Activated CD4-positive, alpha-beta T cell treated with anti-CD3 and anti-CD28 coated beads, Interleukin-2, Interleukin-4, amounts not matched to agents 100 ng/mL and 50 ng/mL, durations not matched to agents 16 hours and 8 hours (primary cell): ENCODE results near the gene SCAP.
A peak's percentile ranks its signal among the peaks of the same experiment; 100 is the strongest.
"Not testable (repeated sequence)": the region's sequence is repeated elsewhere in the genome, so short reads cannot be mapped to it uniquely, and the experiment has no call there.

Experiments used
- DNase-seq: peaks from one replicate; pipeline ENCODE4 v3.0.0-alpha.2; 2020; ENCODE audit warnings: low spot score

SCAP gene

DNA sequence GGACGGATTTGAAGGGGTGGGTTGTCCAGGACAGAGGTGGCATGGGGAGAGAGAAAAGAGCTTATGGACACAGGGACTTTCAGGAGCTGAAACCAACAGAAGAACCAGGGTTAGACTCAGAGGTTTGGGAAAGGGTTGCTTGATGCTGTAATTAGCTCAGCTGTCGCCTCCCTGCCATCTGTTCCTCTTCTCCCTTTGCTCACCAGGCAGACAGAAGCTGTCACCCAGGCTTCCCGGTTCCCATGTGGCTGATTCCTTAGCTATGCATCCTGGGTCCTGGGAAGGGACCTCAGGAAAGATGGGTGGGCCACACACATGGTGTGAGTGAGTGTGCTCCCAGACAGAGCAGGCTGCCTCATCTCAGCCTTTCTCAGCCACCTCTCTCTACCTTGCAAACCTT lies 80.9 kb downstream of the SCAP start:
- DNase-seq: no peak

DNA sequence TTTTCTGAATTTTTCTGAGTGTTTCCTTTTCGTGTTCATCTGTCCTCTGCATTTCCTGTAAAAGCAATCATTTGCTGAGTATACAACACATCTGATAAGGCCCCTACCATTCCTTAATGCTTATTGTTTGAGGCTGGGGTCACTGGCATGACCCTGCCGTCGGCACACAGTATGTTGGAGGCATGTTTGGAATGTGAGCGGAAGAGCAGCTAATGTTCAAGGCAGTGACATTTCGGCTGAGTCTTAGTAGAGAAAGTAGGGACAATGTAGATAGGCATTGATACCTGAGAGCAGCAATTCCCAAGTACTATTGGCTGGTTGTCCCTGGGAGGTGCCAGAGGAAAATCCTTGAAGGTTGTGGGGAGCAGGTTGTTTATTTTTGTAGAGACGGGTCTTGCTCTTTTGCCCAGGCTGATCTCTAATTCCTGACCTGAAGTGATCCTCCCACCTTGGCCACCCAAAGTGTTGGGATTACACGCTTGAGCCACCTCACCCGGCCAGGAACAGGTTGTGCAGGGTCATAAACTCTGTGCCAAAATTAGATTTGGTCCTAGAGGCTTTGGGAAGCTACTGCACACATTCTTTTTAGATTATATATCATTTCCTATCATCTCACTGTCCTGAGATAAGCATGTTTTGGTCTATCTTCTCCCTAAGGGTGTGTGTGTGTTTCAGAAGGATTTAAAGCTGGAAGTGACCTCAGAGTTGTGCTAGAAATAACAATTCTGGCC lies 81.4 kb downstream of the SCAP start:
- no peak for DNase-seq

DNA sequence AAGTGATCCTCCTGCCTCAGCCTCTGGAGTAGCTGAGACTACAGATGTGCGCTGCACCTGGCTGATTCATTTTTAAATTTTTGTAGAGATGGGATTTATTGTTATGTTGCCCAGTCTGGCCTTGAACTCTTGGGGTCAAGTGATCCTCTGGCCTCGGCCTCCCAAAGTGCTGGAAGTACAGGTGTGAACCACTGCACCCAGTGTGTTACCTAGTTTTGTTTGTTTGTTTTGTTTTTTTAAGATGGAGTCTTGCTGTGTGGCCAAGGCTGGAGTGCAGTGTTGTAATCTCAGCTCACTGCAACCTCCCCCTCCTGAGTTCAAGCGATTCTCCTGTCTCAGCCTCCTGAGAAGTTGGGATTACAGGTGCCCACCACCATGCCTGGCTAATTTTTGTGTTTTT lies 82.8 kb downstream of the SCAP start:
- DNase-seq: no peak

DNA sequence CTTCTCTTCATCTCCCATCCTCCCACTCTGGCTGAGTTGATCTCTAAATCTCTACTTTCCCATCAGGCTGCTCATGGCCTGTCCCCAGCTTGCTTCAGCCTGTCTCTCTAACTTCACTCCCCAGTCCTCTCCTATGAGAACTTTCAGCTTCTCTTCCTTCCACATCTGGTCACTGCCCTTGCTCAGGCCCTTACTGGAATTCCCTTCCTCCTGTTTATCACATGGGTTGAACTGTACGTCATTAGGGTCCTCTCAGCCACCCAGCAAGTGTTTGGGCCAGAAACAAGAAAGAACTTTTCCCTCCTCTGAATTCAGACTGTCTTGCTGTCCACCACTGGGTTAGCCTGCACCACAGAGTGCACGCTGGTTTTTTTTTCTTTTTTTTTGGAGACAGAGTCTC lies 89.9 kb downstream of the SCAP start:
- DNase-seq: no peak

DNA sequence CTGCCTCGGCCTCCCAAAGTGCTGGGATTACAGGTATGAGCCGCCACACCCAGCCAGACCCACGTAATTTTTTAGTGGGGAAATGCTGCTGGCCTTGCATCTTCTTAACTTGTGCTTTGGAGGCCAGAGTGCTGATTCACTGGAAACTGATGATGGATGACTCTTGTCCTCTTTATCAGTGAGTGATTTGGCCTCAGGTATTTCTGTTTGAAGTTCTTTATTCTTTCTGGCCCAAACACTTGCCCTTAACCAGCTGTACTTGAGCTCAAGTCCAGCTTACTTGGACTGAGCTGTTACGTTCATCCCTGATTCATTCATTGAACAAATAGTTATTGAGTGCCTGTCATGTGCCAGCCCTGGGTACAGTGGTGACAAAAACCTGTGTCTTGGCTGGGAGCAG lies 90.7 kb downstream of the SCAP start:
- no peak for DNase-seq

- DNase-seq: no peak
These were observed 91.3 kb downstream of the SCAP start for GRCh38 chr3:47384425-47384824.

- DNase-seq: peak; percentile 86
These were observed 94.2 kb downstream of the SCAP start for GRCh38 chr3:47381317-47382157.

DNA sequence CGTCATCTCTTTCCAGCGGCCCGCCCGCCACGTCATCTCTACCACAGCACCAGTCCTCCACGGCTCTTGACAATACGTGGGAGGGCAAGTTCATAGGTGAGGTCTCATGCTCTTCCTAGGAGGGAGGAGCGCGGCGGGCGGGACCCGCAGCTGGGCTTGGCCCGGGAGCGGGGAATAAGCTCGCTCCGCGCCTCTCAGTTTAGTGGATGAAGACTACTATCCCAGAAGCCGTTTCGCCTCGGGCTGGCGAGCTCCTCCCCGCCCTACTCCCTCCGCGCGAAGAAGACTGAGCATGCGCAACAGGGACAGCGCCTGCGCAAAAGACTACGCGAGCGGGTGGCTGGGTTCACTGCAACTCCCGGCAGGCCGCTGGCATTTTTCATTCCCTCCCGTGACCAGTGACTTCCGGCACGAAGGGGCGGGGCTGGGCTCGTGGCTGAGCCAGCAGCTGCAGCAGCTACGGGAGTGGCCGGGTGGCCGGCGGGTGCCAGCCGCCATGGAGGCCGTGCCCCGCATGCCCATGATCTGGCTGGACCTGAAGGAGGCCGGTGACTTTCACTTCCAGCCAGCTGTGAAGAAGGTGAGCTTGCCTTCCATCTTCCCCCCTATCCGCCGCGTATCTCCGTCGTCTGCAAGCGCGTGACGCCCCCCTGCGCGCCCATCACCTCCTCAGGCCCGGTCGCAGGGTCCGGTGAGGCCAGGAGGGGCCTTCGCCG lies 95.0 kb downstream of the SCAP start, which contains the start of gene PTPN23:
Gene PTPN23, plus strand, starts transcription at position 421 of the 716 bp plus-strand sequence. Its CDS starts 76 bp downstream, at position 497.
- peak; percentile 99 for DNase-seq

DNA sequence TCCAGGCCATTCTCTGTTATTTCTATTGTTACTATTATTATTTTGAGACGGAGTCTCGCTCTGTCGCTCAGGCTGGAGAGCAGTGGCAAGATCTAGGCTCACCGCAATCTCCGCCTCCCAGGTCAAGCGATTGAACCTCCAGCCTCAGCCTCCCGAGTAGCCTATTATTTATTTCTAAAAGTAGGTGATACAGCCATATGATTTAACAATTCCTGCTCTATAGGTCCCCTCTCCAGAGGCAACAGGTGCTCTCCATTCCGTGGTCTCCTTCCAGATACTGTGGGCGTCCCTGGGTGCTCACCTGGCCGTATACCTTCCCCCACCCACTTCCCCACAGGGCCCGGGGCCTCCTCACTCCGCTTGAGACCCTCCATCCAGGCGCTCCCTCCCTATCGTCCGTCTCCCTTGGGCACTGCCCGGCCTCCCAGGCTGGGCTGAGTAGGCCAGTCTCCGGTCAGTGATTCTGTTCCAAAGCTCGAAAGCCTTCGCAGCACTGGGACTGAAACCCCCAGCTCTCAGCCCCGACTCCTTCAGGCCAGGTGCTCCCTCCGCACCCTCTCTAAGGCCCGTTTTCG lies 95.6 kb downstream of the SCAP start:
- DNase-seq: no peak

DNA sequence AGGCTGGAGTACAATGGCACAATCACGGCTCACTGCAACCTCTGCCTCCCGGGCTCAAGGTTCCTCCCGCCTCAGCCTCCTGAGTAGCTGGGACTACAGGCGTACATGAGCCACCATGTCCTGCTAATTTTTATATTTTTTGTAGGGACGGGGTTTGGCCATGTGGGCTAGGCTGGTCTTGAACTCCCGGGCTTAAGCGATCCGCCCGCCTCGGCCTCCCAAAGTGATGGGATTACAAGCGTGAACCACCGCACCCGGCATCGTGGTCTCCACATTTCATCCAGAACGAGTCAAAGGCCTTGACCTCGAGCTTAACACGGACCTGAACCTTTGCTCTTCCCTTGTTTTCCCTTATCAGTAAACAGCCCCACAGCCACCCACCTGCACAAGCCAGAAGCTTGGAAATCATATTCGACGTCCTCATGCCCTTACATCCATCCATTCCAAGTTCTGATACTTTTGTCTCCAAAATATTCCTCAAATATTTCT lies 96.3 kb downstream of the SCAP start:
- DNase-seq: no peak

GRCh38 chr3:47378869-47379268 lies 96.9 kb downstream of the SCAP start:
- no peak for DNase-seq

DNA sequence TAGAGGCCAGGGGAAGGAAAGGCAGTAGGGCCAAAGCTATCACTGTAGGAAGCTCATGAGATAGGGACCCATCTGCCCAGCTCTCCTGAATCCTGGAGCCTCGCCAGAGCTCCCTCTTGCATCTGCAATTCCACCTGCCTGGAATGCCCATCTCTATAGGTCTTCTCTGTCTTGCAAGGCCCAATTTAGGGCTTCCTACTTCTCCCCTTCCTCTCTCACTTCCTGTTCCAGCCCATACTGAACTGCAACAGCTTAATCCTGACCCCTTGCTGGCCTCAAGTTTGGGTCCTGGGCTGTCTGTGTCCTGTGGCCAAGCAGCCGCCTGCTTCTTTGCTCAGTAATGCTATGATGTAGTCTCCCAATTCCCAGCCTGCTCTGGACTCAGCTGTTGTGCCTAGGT lies 98.6 kb downstream of the SCAP start:
- DNase-seq: no peak

- DNase-seq: no peak
These were observed 99.3 kb downstream of the SCAP start for GRCh38 chr3:47376393-47376792.

DNA sequence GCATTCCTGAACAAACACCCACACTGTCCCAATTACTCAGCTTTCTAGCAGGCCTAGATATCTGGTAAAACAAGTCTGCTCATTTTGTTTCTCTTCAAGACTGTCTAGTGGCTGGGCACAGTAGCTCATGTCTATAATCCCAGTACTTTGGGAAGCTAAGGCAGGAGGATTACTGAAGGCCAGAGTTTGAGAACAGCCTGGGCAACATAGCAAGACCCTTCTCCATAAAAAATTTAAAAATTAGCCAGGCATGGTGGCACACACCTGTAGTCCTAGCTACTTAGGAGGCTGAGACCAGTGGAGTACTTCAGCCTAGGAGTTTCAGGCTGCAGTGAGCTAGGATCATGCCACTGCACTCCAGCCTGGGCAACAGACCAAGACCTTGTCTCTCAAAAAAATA lies 101.2 kb downstream of the SCAP start:
- DNase-seq: no peak

DNA sequence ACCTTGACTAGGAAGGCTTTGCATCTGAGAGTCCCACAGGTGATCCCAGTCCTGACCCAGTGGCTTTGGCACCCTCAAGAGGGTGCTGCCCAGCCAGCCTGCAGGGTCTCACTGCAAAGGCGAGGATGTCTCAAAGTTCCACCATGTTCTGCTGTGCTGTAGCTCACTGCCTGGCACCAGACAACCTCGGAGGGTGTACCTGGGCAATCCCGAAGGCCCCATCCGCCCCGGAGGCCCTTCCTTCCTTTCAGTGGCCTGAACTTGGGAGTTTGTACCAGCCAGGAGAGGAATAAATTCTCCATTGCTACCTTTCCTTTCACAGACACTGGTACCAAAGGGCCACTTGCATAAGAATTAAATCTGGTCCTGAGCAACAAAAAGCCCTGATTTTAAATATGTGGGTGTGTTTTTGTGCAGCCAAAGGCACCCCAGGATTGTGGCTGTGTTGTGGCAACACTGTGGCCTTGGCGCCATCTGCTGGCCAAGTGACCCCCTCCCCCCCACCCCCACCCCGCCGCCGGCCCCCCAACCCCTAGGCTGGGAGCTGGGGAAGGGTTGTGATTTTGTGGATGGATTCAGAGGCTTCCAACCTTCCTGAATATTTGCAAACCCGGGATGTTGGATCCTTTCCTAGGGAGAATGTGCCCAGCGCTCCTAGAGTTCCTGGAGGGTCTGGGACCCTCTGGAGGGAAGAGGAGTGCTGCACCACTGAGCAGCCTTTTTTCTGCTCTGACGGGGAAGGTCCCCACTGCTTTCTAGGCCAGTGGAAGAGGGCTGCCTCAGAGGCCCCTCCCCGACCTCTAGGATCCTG lies 104.6 kb downstream of the SCAP start:
- peak; percentile 33 for DNase-seq

- not testable (repeated sequence) for DNase-seq
These were observed 105.7 kb downstream of the SCAP start for GRCh38 chr3:47370020-47370419.

DNA sequence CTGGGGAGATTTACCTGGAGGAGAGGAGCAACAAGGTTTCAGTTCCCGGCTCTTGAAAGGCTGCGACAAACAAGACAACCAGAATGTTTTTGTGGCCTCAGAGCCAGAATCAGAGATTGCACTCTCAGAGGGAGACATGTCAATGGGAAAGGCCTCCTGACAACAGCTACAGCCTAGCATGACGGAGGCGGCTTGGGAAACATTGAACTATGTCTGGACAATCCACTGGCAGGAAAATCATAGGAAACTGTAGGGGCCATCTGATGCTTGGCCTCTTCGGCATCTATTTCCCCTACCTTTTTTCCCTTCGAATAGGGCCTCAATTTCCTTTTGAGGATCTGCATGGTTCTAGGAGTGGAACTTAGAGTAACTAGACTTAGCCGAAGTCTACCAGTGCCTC lies 108.1 kb downstream of the SCAP start:
- no peak for DNase-seq

GRCh38 chr3:47366833-47367232 lies 108.9 kb downstream of the SCAP start:
- no peak for DNase-seq

DNA sequence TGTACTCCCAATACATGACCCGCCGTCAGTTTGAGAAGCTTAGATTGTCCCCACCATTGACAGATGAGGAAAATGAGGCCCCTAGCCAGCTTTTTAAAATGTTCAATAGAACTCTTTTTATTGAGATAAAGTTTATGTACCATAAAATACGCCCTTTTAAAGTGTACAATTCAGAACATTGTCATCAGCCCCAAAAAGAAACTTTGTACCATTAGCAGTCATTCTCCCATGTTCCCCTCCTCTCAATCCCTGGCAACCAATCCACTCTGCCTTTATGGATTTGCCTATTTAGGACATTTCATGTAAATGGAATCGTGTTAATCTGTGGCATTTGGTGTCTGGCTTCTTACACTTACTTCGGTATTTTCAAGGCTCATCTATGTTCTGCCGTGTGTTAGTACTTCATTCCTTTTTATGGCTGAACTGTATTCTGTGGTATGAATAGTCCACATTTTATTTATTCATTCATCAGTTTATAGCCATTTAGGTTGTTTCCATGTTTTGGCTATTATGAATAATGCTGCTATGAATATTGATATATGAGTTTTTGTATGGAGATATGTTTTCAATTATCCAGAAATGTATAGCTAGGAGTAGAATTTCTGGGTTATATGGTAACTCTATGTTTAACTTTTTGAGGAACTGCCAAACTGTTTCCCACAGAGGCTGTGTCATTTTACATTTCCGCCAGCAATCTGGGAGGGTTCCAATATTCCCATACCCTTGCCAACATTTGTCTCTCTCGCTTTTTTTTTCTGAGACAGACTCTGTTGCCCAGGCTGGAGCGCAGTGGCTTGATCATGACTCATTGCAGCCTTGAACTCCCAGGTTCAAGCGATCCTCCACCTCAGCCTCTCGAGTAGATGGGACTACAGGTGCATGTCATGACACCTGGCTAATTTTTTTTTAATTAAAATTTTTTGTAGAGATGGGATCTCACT lies 110.3 kb downstream of the SCAP start:
- DNase-seq: no peak
